OCI-LY1 (cell line): Measurements from ENCODE around the gene PACS2.
A peak's percentile ranks its signal among the peaks of the same experiment; 100 is the strongest.

Experiments used
- H2AFZ ChIP-seq: fragments of 200-600 bp; sonication (generic), shearing (Covaris generic); 2 replicates; pipeline ENCODE4 v1.6.0; 2014; ENCODE audit warnings: antibody characterized with exemption, mild to moderate bottlenecking, low read length
- H3F3A ChIP-seq: fragments of 200-600 bp; sonication (generic), shearing (Covaris generic); 2 replicates; pipeline ENCODE4 v1.6.0; 2014; ENCODE audit warnings: mild to moderate bottlenecking, antibody characterized with exemption, low read length, moderate library complexity; ENCODE audit not compliant: insufficient read depth
- H3K27ac ChIP-seq: fragments of 200-600 bp; sonication (generic); 2 replicates; pipeline ENCODE4 v1.5.1; 2014; ENCODE audit warnings: low read length, mixed run types, mild to moderate bottlenecking, low read depth; ENCODE audit not compliant: poor library complexity, severe bottlenecking
- H3K27me3 ChIP-seq: fragments of 200-600 bp; sonication (generic); 2 replicates; pipeline ENCODE4 v1.6.0; 2014; ENCODE audit warnings: antibody characterized with exemption, mild to moderate bottlenecking, low read length, moderate library complexity; ENCODE audit not compliant: insufficient read depth
- H3K36me3 ChIP-seq: fragments of 200-600 bp; sonication (generic); 2 replicates; pipeline ENCODE4 v1.6.1; 2014; ENCODE audit warnings: mild to moderate bottlenecking, antibody characterized with exemption, low read length, moderate library complexity, mixed read lengths; ENCODE audit not compliant: insufficient read depth
- H3K4me1 ChIP-seq: fragments of 200-600 bp; sonication (generic); 2 replicates; pipeline ENCODE4 v1.5.1; 2014; ENCODE audit warnings: mild to moderate bottlenecking, low read length, moderate library complexity; ENCODE audit not compliant: insufficient read depth, severe bottlenecking
- H3K4me2 ChIP-seq: fragments of 200-600 bp; sonication (generic), shearing (Covaris generic); 2 replicates; pipeline ENCODE4 v1.6.1; 2014; ENCODE audit warnings: low read length
- H3K4me3 ChIP-seq: fragments of 200-600 bp; sonication (generic); 2 replicates; pipeline ENCODE4 v1.5.1; 2014; ENCODE audit warnings: low read length, low read depth, mild to moderate bottlenecking, mixed read lengths; ENCODE audit not compliant: poor library complexity, severe bottlenecking
- H3K79me2 ChIP-seq: fragments of 200-600 bp; shearing (Covaris generic); 2 replicates; pipeline ENCODE4 v1.6.1; 2016; ENCODE audit warnings: mixed run types, low read length, mixed read lengths; ENCODE audit not compliant: insufficient read depth
- H3K9ac ChIP-seq: fragments of 200-600 bp; sonication (generic), shearing (Covaris generic); 2 replicates; pipeline ENCODE4 v1.6.1; 2014; ENCODE audit warnings: mild to moderate bottlenecking, low read length, mixed read lengths
- H3K9me2 ChIP-seq: fragments of 200-600 bp; sonication (generic), shearing (Covaris generic); 2 replicates; pipeline ENCODE4 v1.6.1; 2014; ENCODE audit warnings: low read depth, mild to moderate bottlenecking, low read length, mixed read lengths
- H3K9me3 ChIP-seq: fragments of 200-600 bp; shearing (Covaris generic); 2 replicates; pipeline ENCODE4 v1.6.1; 2014; ENCODE audit warnings: low read length, mixed read lengths
- H4K20me1 ChIP-seq: fragments of 200-600 bp; sonication (generic), shearing (Covaris generic); 2 replicates; pipeline ENCODE4 v1.6.0; 2016; ENCODE audit warnings: mild to moderate bottlenecking, low read length; ENCODE audit not compliant: insufficient read depth
- CTCF ChIP-seq: fragments of 200-600 bp; sonication (generic), shearing (Covaris generic); IDR thresholded peaks from 2 replicates; pipeline ENCODE4 v1.5.1; 2017; ENCODE audit warnings: mild to moderate bottlenecking, antibody characterized with exemption, low read length, moderate library complexity, mixed read lengths
- EZH2 ChIP-seq: fragments of 200-600 bp; sonication (generic), shearing (Covaris generic); IDR thresholded peaks from 2 replicates; pipeline ENCODE4 v1.8.0; 2017; ENCODE audit warnings: borderline replicate concordance, mixed run types, mild to moderate bottlenecking, antibody characterized with exemption, low read length, moderate library complexity, mixed read lengths

Gene PACS2

GRCh38 chr14:105409364-105409763 lies 94.8 kb downstream of the PACS2 start:
- Histone ChIP-seq H3F3A (no peaks in the 10 kb centered on the region), H3K9me3 (peaks cover 9% of the 10 kb centered on the region), H3K9me2 (no peaks in the 10 kb centered on the region), H3K4me3 (no peak overlapping the region), H4K20me1 (no peaks in the 10 kb centered on the region), H3K9ac (no peak overlapping the region), H3K79me2 (no peaks in the 10 kb centered on the region), H3K4me2 (no peak overlapping the region), H2AFZ (no peak overlapping the region), H3K36me3 (no peaks in the 10 kb centered on the region; the same call in 1 of the 2 replicates), H3K27me3 (peaks cover 18% of the 10 kb centered on the region; the same call in 1 of the 2 replicates), H3K4me1 (peaks cover 4% of the 10 kb centered on the region), H3K27ac (no peak overlapping the region)
- TF ChIP-seq EZH2 (no peak), CTCF (no peak)

- Histone ChIP-seq H3K9ac (no peak overlapping the region), H3K4me1 (peaks cover 15% of the 10 kb centered on the region), H4K20me1 (no peaks in the 10 kb centered on the region), H3K79me2 (no peaks in the 10 kb centered on the region), H3K4me2 (peak overlapping the region; percentile 12; the same call in 1 of the 2 replicates), H3K36me3 (no peaks in the 10 kb centered on the region), H3K9me2 (no peaks in the 10 kb centered on the region), H3K27ac (no peak overlapping the region), H3K9me3 (peaks cover 4% of the 10 kb centered on the region; the same call in 1 of the 2 replicates), H3F3A (no peaks in the 10 kb centered on the region), H3K27me3 (peaks cover 22% of the 10 kb centered on the region; the same call in 1 of the 2 replicates), H3K4me3 (no peak overlapping the region), H2AFZ (no peak overlapping the region)
- TF ChIP-seq CTCF, result no peak
- no peak for TF ChIP-seq EZH2
Observed at GRCh38 chr14:105410642-105411016, 96.1 kb downstream of the PACS2 start.

- Histone ChIP-seq H2AFZ (no peak overlapping the region), H4K20me1 (no peaks in the 10 kb centered on the region), H3K27me3 (peaks cover 22% of the 10 kb centered on the region; the same call in 1 of the 2 replicates), H3K9me2 (no peaks in the 10 kb centered on the region), H3K9me3 (no peaks in the 10 kb centered on the region), H3K9ac (no peak overlapping the region), H3K4me1 (peaks cover 15% of the 10 kb centered on the region), H3K79me2 (no peaks in the 10 kb centered on the region), H3K4me2 (peak overlapping the region; percentile 12; the same call in 1 of the 2 replicates), H3K36me3 (no peaks in the 10 kb centered on the region), H3K27ac (no peak overlapping the region), H3K4me3 (peak overlapping the region; percentile 9), H3F3A (no peaks in the 10 kb centered on the region)
- TF ChIP-seq CTCF (no peak), EZH2 (no peak; the same call in 1 of the 2 replicates)
Observed at GRCh38 chr14:105411017-105411941, 96.7 kb downstream of the PACS2 start.
